HG02623 (cell line): ENCODE measurements around the gene NOS1AP.
"Not testable (repeated sequence)": the region's sequence is repeated elsewhere in the genome, so short reads cannot be mapped to it uniquely, and the experiment has no call there.

Experiments
- ATAC-seq: cut with Tn5 transposase; IDR thresholded peaks from one replicate; pipeline ENCODE4 v1.9.1; 2021; ENCODE audit warnings: moderate library complexity; ENCODE audit not compliant: unreplicated experiment

NOS1AP gene

DNA sequence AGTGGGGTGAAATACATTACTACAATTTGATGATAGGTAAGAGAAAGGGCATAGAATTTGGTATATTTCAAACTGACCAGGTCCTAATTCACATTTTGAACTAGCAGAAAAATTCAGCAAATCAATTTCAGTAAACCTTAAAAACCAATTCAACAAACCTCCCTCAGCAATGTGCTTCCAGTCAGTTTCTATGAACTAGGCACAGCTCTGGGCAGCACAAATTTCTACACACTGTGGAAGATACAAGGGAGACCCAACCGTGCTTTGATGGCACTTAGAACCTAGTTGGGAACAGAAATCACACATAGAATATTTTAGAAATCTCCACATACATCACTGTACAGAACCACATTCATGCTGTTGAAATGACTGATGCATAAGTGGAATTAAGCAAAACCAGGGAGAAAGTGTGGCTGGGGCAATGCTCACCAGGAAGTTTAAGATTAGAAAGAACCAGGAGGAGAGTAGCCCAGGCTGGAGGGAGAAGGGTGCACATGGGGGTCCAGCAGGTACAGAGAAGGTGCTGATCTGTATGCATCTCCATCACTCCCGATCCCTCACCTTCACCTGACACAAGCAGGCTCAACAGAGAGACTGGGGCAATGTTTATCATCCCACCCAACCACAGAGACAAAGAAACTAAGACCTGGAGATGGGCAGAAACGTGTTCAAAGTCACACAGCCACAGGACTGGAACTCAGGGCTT lies 326.9 kb downstream of the NOS1AP start:
- ATAC-seq, result no peak

- no peak for ATAC-seq
Measured at GRCh38 chr1:162397039-162397448, 327.6 kb downstream of the NOS1AP start.

DNA sequence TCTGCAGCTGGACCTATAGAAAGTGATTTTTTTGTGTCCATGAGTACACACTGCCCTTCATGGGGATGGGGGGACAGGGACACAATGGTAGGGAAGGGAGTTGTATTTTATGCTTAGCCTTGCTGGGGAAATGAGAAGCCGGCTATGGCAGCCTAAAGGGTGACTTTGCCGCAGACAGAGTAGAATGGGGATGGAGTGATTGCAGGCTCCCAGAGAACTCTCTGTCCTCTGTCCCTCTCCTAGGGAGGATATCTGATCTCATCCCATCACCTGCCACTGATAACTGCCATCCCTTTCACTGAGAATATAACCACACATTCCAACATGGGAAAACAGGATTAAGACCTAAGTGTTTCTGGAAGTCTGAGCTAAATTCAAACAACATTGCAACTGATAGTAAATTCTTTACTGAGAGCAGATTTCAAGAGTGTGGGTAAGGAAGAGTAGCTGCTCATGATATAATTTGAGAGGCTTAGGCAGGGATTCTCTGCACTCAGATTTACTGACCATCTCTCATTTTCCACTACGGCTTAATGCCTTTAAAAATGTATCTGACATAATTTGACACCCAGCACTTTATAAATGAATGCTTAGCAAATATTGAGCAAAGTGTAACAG lies 328.6 kb downstream of the NOS1AP start:
- no peak for ATAC-seq

GRCh38 chr1:162398999-162399580 lies 329.6 kb downstream of the NOS1AP start:
- no peak for ATAC-seq

GRCh38 chr1:162400790-162401355 lies 331.4 kb downstream of the NOS1AP start:
- ATAC-seq, result no peak

GRCh38 chr1:162404550-162405160 lies 335.2 kb downstream of the NOS1AP start:
- no peak for ATAC-seq

DNA sequence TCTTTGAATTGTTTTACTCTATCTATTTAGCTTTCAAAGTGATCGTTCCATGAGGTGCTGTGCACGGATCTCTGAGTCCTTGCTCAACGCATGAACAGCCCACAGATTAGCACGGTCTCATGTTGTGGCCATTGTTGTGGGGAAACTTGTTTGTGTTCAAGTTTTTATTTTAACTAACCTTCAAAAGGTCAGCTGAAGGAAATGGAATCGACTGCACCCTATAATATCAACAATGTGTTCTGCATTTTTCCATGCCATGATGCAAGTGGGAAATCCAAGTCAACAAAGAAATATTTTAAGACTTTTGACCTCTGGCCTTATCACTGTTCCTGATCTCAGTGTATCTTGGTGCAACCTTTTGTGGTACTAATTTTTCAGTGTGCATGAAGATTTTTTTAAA lies 336.3 kb downstream of the NOS1AP start:
- ATAC-seq, result no peak

- no peak for ATAC-seq
Measured at GRCh38 chr1:162406811-162407210, 337.3 kb downstream of the NOS1AP start.

DNA sequence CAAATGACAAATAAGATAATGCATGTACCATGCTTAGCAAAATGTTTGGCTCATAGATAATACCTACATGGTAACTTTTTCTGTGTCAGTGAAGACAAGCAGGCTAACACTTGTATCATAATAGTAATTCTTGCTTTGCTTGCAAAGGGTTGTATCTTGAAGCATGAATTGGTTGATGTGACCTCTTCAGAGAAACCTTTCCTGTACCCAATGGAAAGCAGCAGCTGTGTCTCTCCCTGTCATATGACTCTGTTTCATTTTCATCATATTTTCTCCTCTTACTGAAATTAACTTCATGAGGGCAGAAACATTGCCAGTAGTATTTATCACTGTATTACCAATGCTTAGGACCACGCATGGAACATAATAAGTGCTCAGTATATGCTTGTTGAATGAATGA lies 338.0 kb downstream of the NOS1AP start:
- ATAC-seq, result no peak

GRCh38 chr1:162412002-162412401 lies 342.5 kb downstream of the NOS1AP start, which contains the start of gene SH2D1B:
TSS of gene SH2D1B (minus strand) at chr1:162412136. CDS start at chr1:162412016, 120 bp downstream.
- no peak for ATAC-seq

DNA sequence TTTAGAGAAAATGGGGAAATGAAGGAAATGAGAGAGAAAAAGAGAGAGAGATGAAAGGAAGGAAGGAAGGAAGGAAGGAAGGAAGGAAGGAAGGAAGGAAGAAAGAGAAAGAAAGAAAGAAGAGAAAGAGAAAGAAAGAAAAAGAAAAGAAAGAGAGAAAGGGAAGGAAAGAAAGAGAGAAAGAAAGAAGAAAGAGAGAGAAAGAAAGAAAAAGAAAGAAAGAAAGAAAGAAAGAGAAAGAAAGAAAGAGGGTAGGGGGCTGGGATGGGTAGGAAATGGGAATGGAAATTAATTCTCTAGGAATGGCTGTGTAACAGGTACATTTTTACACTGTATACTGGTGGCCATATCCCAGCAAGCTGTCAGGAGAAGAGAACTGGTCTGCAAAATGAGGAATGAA lies 346.7 kb downstream of the NOS1AP start:
- ATAC-seq, result no peak

DNA sequence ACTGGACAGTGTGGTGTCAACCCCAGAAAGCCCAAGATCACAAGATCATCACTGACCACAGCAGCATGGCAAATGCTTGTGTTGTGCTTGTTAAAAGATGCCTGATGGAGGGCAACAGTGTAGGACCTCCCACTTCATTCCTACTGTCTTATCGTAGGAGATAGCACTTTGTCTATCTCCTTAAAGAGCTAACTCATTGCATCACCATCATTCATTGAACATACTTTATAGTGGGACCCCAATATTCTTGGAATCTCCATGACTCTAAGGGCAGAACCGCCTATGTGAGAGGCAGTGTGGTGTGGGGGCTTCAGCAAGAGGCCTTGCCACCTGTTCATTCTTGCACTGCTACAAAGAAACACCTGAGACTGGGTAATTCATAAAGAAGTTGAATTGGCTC lies 347.4 kb downstream of the NOS1AP start:
- ATAC-seq, result no peak

- ATAC-seq, result no peak
Measured at GRCh38 chr1:162417650-162418049, 348.2 kb downstream of the NOS1AP start.

- not testable (repeated sequence) for ATAC-seq
Measured at GRCh38 chr1:162418584-162418983, 349.1 kb downstream of the NOS1AP start.

DNA sequence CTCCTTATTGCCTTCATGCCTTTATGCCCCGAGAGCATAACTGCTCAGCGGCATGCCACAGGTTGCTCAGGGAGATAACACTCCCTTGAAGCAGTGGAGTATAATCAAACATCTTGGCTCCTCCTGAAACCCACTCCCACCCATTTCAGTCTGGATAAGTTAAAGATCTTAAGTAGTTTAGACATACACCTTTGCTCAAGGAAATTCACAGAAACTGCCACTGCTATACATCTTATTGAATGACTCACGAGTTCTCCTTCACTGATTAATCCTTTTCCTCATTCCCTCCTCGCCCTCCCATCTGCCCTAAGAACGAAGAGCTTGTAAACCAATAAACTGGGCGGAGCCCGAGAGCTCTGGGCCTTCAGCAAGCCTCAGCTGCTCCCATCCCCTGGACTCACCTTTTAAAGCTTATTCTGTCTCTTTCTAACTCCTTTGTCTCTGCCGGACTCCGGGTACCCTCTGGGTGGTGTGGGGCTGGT lies 350.0 kb downstream of the NOS1AP start:
- ATAC-seq, result not testable (repeated sequence)
